NCI-H2081 (cell line): ENCODE results near the gene ERVH48-1.
A peak's percentile ranks its signal among the peaks of the same experiment; 100 is the strongest.
"Not testable (repeated sequence)": the region's sequence is repeated elsewhere in the genome, so short reads cannot be mapped to it uniquely, and the experiment has no call there.

Experiments used
- DNase-seq, 2 experiments: peaks; one replicate each; lab custom pipeline; 2025; lab: John Stamatoyannopoulos, UW

Gene ERVH48-1

GRCh38 chr21:42939582-42940413 is 14.4 kb upstream of the ERVH48-1 start:
- no peak for DNase-seq

DNA sequence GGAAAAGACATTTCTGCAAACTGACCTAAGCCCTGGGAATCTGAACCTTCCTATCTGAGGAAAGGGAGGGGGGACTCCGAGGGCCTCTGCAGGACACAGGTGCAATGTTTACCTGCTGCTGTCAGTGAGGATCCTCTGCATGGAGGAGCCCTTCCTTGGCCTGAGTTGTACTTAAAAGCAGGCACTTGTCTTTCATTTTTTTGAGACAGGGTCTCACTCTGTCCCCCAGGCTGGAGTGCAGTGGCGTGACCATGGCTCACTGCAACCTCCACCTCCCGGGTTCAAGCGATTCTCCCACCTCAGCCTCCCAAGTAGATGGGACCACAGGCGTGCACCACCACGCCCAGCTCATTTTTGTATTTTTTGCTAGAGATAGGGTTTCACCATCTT is 13.2 kb upstream of the ERVH48-1 start:
- not testable (repeated sequence) for DNase-seq

DNA sequence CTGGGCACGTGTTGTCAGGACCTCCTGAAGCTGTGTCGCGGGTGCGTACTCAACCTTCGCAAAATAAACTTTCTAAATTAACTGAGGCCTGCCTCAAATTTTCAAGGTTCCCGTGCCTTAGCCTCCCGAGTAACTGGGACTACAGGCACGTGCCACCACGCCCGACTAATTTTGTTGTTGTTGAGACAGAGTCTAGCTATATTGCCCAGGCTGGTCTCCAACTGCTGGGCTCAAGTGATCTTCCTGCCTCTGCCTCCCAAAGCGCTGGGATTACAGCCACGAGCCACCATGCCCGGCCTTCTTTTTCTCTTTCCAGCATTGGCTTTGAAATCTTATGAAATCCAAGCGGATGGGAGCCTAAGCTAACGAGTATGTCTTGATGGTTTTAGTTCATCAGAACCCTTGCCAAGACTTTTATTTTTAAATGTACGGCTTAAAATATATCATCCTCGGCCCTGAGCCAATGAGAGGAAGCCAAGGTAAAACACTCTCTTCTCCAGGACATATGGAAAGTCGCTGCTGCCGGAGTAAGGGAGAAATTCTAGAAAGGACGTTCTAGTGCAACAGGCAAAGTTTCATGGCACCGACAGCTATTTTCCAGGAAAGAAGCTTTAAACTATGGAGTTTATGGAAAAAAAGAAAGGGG is 12.7 kb upstream of the ERVH48-1 start:
- DNase-seq = no peak

GRCh38 chr21:42937034-42937940 is 11.9 kb upstream of the ERVH48-1 start:
- not testable (repeated sequence) for DNase-seq

GRCh38 chr21:42936360-42936759 is 10.9 kb upstream of the ERVH48-1 start:
- not testable (repeated sequence) for DNase-seq

- DNase-seq = not testable (repeated sequence)
Observed at GRCh38 chr21:42933973-42934372, 8.5 kb upstream of the ERVH48-1 start.

- DNase-seq = not testable (repeated sequence)
Observed at GRCh38 chr21:42933137-42933970, 7.9 kb upstream of the ERVH48-1 start.

DNA sequence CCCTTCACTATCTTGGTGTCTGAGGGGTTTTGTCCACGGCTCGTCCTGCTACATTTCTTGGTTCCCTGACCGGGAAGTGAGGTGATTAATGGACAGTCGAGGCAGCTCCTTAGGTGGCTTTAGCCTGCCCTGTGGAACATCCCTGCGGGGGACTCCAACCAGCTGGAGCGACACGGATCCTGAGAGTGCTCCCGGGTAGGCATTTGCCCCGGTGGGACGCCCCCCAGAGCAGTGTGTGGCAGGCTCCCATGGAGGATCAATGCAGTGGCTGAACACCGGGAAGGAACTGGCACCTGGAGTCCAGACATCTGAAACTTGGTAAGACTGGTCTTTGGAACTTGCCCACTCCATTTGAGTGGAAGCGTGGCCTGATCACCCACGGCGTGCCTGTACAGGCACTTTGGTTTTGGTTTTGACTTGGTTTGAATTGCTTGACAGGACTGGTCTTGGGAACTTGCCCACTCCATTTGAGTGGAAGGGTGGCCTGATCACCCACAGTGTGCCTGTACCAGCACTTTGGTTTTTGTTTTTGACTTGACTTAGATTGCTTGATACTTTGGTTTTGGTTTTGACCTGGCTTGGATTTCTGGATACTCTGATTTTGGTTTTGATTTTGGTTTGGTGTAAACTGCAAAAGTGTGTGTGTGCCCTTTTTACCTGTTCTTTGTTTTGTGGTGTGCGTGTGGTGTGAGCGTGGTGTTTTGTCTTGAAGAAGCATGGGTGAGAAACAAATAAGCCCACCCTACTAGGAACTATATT is 7.1 kb upstream of the ERVH48-1 start:
- DNase-seq = not testable (repeated sequence)

DNA sequence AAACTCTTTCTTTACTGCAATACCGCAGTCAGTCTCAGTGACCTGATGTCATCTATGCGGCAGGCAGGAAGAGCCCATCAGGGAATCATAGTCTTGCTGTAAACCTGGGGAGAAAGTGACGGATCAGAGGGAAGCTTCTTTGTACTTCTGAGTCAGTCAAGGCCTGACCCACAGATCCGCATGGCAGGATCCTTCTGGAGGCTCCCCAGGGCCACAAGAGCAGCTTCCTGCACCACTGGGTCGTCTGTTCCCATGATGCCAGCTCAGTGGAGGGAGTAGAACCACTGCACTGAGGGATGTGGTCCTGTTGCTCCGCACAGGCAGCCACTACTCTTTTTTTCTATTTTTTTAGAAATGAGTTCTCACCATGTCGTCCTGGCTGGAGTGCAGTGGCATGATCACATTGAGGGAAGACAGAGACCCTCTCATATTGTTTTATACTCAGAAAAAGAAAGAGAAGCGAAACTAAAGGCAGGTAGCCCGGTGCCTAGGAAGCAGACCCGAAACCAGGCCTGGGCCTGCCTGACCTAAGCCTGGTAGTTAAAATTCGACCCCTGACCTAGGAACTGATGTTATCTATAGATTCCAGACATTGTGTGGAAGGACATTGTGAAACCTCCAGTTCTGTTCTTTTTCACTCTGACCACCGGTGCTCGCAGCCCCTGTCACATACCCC is 6.3 kb upstream of the ERVH48-1 start:
- DNase-seq = no peak

GRCh38 chr21:42929969-42930368 is 4.5 kb upstream of the ERVH48-1 start:
- no peak for DNase-seq

GRCh38 chr21:42927474-42928200 is 2.2 kb upstream of the ERVH48-1 start:
- DNase-seq = not testable (repeated sequence)

- DNase-seq = no peak
Observed at GRCh38 chr21:42924433-42924751, 1.0 kb downstream of the ERVH48-1 start.

GRCh38 chr21:42923553-42924432 is 1.6 kb downstream of the ERVH48-1 start:
- peak; percentile 82 to 89 for DNase-seq

- DNase-seq = no peak
Observed at GRCh38 chr21:42922918-42923317, 2.5 kb downstream of the ERVH48-1 start.

- no peak for DNase-seq
Observed at GRCh38 chr21:42921927-42922326, 3.5 kb downstream of the ERVH48-1 start.

- peak in 1 of 2 experiments; percentile 17 for DNase-seq
Observed at GRCh38 chr21:42918291-42918690, 7.1 kb downstream of the ERVH48-1 start.

- no peak for DNase-seq
Observed at GRCh38 chr21:42913476-42913875, 12.0 kb downstream of the ERVH48-1 start.

DNA sequence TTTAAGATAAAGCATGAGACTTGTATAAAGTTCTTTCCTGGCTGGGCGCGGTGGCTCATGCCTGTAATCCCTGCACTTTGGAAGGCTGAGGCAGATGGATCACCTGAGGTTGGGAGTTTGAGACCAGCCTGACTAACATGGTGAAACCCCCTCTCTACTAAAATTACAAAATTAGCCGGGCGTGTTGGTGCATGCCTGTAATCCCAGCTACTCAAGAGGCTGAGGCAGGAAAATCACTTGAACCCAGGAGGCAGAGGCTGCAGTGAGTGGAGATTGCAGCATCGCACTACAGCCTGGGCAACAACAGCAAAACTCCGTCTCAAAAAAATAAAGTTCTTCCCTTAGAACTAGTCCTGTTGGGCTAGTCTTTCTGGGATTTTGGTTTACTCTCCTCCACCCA is 13.5 kb downstream of the ERVH48-1 start:
- not testable (repeated sequence) for DNase-seq
